ENCODE measurements around the gene RNASE3. TPM values are rescaled to one million over a fixed set of nuclear protein-coding genes. Genes with fewer than 3 reads are reported as not detected.

Gene RNASE3
- total RNA-seq: not detected in 2 replicates

DNA sequence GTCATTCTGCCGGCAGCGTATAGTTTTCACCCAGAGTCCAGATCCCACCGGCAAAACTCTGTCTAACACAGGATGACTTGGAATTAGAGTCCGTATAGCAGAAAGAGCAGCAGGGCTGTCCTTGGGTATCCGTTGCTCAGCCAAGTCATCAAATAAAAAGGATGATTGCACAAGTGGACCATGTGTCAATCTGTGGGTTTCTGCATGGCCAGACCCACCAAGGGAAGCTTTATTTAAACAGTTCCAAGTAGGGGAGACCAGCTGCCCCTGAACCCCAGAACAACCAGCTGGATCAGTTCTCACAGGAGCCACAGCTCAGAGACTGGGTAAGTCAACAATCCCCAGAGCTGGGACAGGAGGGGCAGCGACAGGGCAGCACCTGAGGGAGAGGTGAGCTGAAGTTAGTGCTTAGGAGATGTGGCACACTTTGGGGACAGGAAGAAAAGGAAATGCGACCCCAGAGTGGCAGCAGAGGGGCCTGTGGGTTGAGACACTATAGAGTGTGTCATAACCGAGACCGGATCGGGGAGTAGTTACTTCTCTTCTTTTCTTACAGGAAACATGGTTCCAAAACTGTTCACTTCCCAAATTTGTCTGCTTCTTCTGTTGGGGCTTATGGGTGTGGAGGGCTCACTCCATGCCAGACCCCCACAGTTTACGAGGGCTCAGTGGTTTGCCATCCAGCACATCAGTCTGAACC lies at the start of gene RNASE3:
RNASE3 (plus strand) TSS at position 260 of the 700 bp plus-strand sequence; CDS start at position 562, 302 bp downstream.

Other genes with a start within 250 kb of the RNASE3 start
- not detected in 2 replicates for gene OR6S1, start 249.7 kb upstream of the RNASE3 start, total RNA-seq
- 100.0 and 133 TPM in 2 replicates for gene RNASE4, start 206.8 kb upstream of the RNASE3 start, total RNA-seq
- 24.5 and 37.8 TPM in 2 replicates for gene ANG, start 202.6 kb upstream of the RNASE3 start, total RNA-seq
- gene EDDM3A, start 145.5 kb upstream of the RNASE3 start, total RNA-seq: not detected in 2 replicates
- gene EDDM3B, start 123.0 kb upstream of the RNASE3 start, total RNA-seq: not detected in 2 replicates
- gene RNASE6, start 110.1 kb upstream of the RNASE3 start, total RNA-seq: not detected in 2 replicates
- gene RNASE1, start 88.5 kb upstream of the RNASE3 start, total RNA-seq: 1.7 and 3.6 TPM in 2 replicates
- not detected in 2 replicates for gene RNASE2, start 64.1 kb downstream of the RNASE3 start, total RNA-seq
- 45.9 and 46.5 TPM in 2 replicates for gene METTL17, start 98.6 kb downstream of the RNASE3 start, total RNA-seq
- 0.25 TPM in 1 of 2 replicates, not detected in the other for gene SLC39A2, start 107.9 kb downstream of the RNASE3 start, total RNA-seq
- 54.0 and 70.0 TPM in 2 replicates for gene NDRG2, start 133.7 kb downstream of the RNASE3 start, total RNA-seq
- not detected in 2 replicates for gene TPPP2, start 138.8 kb downstream of the RNASE3 start, total RNA-seq
- not detected in 2 replicates for gene RNASE13, start 143.4 kb downstream of the RNASE3 start, total RNA-seq
- not detected in 2 replicates for gene RNASE7, start 151.0 kb downstream of the RNASE3 start, total RNA-seq
- not detected in 2 replicates for gene RNASE8, start 166.4 kb downstream of the RNASE3 start, total RNA-seq
- 53.6 and 64.6 TPM in 2 replicates for gene ARHGEF40, start 178.9 kb downstream of the RNASE3 start, total RNA-seq
- 17.3 and 20.2 TPM in 2 replicates for gene ZNF219, start 207.3 kb downstream of the RNASE3 start, total RNA-seq
- not detected in 2 replicates for gene TMEM253, start 209.7 kb downstream of the RNASE3 start, total RNA-seq